Adrenal gland (tissue), 12 donors: Measurements from ENCODE around the gene CALR3. TPM values are rescaled to one million over a fixed set of nuclear protein-coding genes. Genes with fewer than 3 reads are reported as not detected.

Source experiments
- DNase-seq, 7 donors: peaks; one replicate each; pipeline ENCODE4 v3.0.0-alpha.2; 2019 to 2020
- H3K27ac ChIP-seq, 5 donors: fragments of 200-600 bp; sonication (generic) in 4 of 5; 1 replicate in 3 of 5; 2 replicates in 2 of 5; pipeline versions ENCODE4 v1.5.1 to v1.8.0; 2016 to 2020; ENCODE audit warnings: mild to moderate bottlenecking in 1 of 5
- H3K27me3 ChIP-seq: fragments of 200-600 bp; 2 replicates; pipeline ENCODE4 v1.8.0; 2021
- H3K36me3 ChIP-seq, 2 donors: fragments of 200-600 bp; replicated peaks in 1 of 2; 1 replicate in 1 of 2; 2 replicates in 1 of 2; pipeline versions ENCODE4 v1.5.1 to v1.8.0; 2018 to 2022
- H3K4me1 ChIP-seq, 2 donors: fragments of 200-600 bp; replicated peaks in 1 of 2; 1 replicate in 1 of 2; 2 replicates in 1 of 2; pipeline versions ENCODE4 v1.5.1 to v1.8.0; 2018 to 2021
- H3K4me3 ChIP-seq, 4 donors: fragments of 200-600 bp; sonication (generic) in 3 of 4; one replicate each; pipeline ENCODE4 v1.5.1; 2016 to 2018
- H3K9me3 ChIP-seq, 3 donors: fragments of 200-600 bp; sonication (generic) in 1 of 3; replicated peaks in 1 of 3; 1 replicate in 2 of 3; 2 replicates in 1 of 3; pipeline versions ENCODE4 v1.5.1 to v1.8.0; 2016 to 2021
- CTCF ChIP-seq, 6 experiments: fragments of 450-650 bp in 4 of 6; fragments of 200-600 bp in 2 of 6; sonication (generic) in 1 of 6; IDR thresholded peaks; 1 replicate in 5 of 6; 2 replicates in 1 of 6; pipeline versions ENCODE4 v1.5.1 to v1.8.0; 2016 to 2021; ENCODE audit warnings: antibody characterized with exemption in 6 of 6, mild to moderate bottlenecking in 2 of 6, moderate library complexity in 1 of 6
- POLR2A ChIP-seq, 2 donors: fragments of 450-650 bp; IDR thresholded peaks; one replicate each; pipeline ENCODE4 v1.6.1; 2017; ENCODE audit warnings: antibody characterized with exemption in 2 of 2, mild to moderate bottlenecking in 2 of 2, moderate library complexity in 1 of 2
- WGBS, 4 donors: extraction: QIAGEN DNeasy Blood & Tissue Kit in 2 of 4; methylation state at CpG; one replicate each; pipeline versions ENCODE4 v1.1.5 to v1.1.7; 2013 to 2017; 5-methylcytosine and 5-hydroxymethylcytosine counted together
- intact Hi-C, 2 donors: fragments of 100-400 bp; cut with DNase I; formaldehyde crosslinking; loops; one replicate each; pipeline versions ENCODE4 v1.14.1 to v1.15.0; 2022 to 2023
- polyA plus RNA-seq, 3 donors: library from polyadenylated mRNA; stranded (reverse); fragments of 200-250 nt in 2 of 3; fragments of 350-450 nt in 1 of 3; fragmentation: Illumina TruSeq in 1 of 3; extraction: RNeasy Lipid Tissue Mini Kit (QIAGEN cat#74804) in 1 of 3; gene quantifications; one replicate each; pipeline ENCODE4 v1.2.3, GENCODE V29; 2013 to 2014
- total RNA-seq, 9 donors: library from RNA; depleted of rRNA in 4 of 9; stranded (reverse); fragments of >200 nt in 4 of 9; fragments of 120-200 nt in 1 of 9; fragmentation: NEBNext Ultra II Directional in 1 of 9; extraction: Animal tissue kit (Norgen Biotek cat#: 25700) in 1 of 9; gene quantifications; one replicate each; pipeline versions ENCODE4 v1.1.0 to v1.2.4, GENCODE V29; 2013 to 2023
- donor health status: healthy with polysubstance abuse.
- donor health status: Bipolar disorder and iron deficiency.
- donor health status: DM: yes; HTN: yes; CAD: no.
- donor health status: DM: no; HTN: no; CAD: no.
- donor health status: DM: no; HTN: no; CAD: no.
- donor health status: DM: yes; HTN: yes; CAD: no.

CALR3 gene
- total and polyA plus RNA-seq, 12 donors: 0.07 to 0.41 (median 0.14) TPM; not detected in 8

GRCh38 chr19:16521715-16522289 is 25.8 kb upstream of the CALR3 start:
- H3K4me3 ChIP-seq: no peak overlapping the region
- DNase-seq: no peak
- H3K4me1 ChIP-seq: no peaks in the 10 kb centered on the region
- no peaks in the 10 kb centered on the region for H3K9me3 ChIP-seq
- 88 to 96% (median 92%) methylated on average over 8 to 10 of the region's 10 CpGs for WGBS, 4 donors
- peaks cover 0 to 98% of the 10 kb centered on the region in 2 donors for H3K36me3 ChIP-seq
- intact Hi-C loops: no loop called here
- no peak overlapping the region for H3K27ac ChIP-seq
- no peaks in the 10 kb centered on the region for H3K27me3 ChIP-seq
- TF ChIP-seq POLR2A (IDR thresholded peaks at IDR 0.05) (no peak), CTCF (IDR thresholded peaks at IDR 0.05) (no peak)

GRCh38 chr19:16520986-16521624 is 25.1 kb upstream of the CALR3 start:
- H3K4me3 ChIP-seq: no peak overlapping the region
- intact Hi-C loops: no loop called here
- H3K9me3 ChIP-seq: no peaks in the 10 kb centered on the region
- DNase-seq: no peak
- WGBS, 4 donors: 79 to 91% (median 90%) methylated on average over 11 to 18 of the region's 18 CpGs
- peaks cover 0 to 95% of the 10 kb centered on the region in 2 donors for H3K36me3 ChIP-seq
- no peaks in the 10 kb centered on the region for H3K27me3 ChIP-seq
- no peaks in the 10 kb centered on the region for H3K4me1 ChIP-seq
- H3K27ac ChIP-seq: no peak overlapping the region
- TF ChIP-seq CTCF (IDR thresholded peaks at IDR 0.05) (no peak), POLR2A (IDR thresholded peaks at IDR 0.05) (no peak)

DNA sequence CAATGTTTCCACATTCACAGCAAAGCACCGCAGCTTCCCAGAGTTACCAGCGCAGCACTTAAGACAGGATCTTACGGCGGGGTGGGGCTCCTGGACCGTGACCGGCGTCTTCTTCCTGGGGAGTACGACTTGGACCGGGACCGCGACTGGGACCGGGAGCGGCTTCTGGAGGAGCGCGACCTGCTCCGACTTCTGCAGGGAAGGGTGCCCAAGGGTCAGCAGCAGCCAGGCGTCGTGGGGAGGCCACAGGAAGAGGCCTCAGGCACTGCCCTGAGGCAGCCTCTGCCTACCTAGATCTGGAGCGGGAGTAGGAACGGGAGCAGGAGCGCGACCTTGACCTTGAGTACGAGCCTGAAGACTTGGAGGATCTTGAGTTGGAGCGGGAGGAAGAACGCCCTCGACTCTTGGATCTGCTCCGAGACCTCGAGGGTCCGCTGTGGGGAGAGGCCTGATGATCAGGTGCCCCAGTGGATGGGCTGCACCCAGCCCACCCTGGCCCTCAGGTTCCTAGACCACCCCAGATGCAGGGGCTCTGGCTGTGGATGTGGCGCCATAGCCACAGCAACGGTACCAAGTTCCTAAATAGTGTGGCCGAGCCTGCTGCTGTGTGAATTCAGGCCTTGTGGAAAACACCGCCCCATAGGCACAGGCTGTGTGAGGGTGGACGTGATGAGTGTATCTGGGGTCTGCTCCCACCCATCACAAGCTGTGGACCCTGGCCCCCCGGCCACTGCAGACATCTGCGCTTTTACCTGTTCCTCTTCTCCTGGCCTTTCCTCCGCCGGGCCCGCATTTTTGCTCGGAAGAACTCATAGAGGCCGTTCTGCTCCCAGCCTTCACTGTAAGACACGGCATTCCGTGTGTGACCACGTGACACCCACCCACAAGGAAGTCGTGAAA is 24.4 kb upstream of the CALR3 start:
- Histone ChIP-seq H3K27me3 (no peaks in the 10 kb centered on the region), H3K36me3 (peaks cover 0 to 87% of the 10 kb centered on the region in 2 donors), H3K9me3 (no peaks in the 10 kb centered on the region), H3K4me1 (no peaks in the 10 kb centered on the region), H3K4me3 (no peak overlapping the region), H3K27ac (peak overlapping the region in 1 of 5 donors; percentile 1)
- DNase-seq: peak in 1 of 7 donors; percentile 22
- intact Hi-C loops: no loop called here
- WGBS, 4 donors: 76 to 80% (median 79%) methylated on average over 23 to 45 of the region's 45 CpGs
- TF ChIP-seq POLR2A (IDR thresholded peaks at IDR 0.05) (no peak), CTCF (IDR thresholded peaks at IDR 0.05) (no peak)

GRCh38 chr19:16519230-16519687 is 23.3 kb upstream of the CALR3 start:
- 90 to 97% (median 94%) methylated on average over 23 to 24 of the region's 24 CpGs for WGBS, 4 donors
- Histone ChIP-seq H3K4me3 (no peak overlapping the region), H3K4me1 (no peaks in the 10 kb centered on the region), H3K27ac (no peak overlapping the region), H3K36me3 (peaks cover 0 to 84% of the 10 kb centered on the region in 2 donors), H3K9me3 (no peaks in the 10 kb centered on the region), H3K27me3 (no peaks in the 10 kb centered on the region)
- TF ChIP-seq POLR2A (IDR thresholded peaks at IDR 0.05) (no peak), CTCF (IDR thresholded peaks at IDR 0.05) (no peak)
- DNase-seq: no peak
- intact Hi-C loops: no loop called here
